H9 (cell line): Measurements from ENCODE around the gene DTNB. TPM values are rescaled to one million over a fixed set of nuclear protein-coding genes. Genes with fewer than 3 reads are reported as not detected.

Experiments used
- DNase-seq: peaks from one replicate; pipeline ENCODE4 v3.0.0-alpha.2; 2017
- H2AFZ ChIP-seq: one replicate; pipeline ENCODE4 v1.6.1; 2013; ENCODE audit warnings: mild to moderate bottlenecking, low read length, control low read depth, moderate library complexity
- H2AK5ac ChIP-seq: 2 replicates; pipeline ENCODE4 v1.6.1; 2013; ENCODE audit warnings: low read length, control low read depth, mixed read lengths; ENCODE audit not compliant: insufficient read length
- H2BK120ac ChIP-seq: one replicate; pipeline ENCODE4 v1.6.1; 2013; ENCODE audit warnings: low read depth, mild to moderate bottlenecking, low read length, control low read depth, inconsistent platforms; ENCODE audit not compliant: poor library complexity, severe bottlenecking
- H2BK12ac ChIP-seq: 2 replicates; pipeline ENCODE4 v1.6.1; 2013; ENCODE audit warnings: low read length, control low read depth, mixed read lengths, low read depth; ENCODE audit not compliant: insufficient read length
- H2BK15ac ChIP-seq: 2 replicates; pipeline ENCODE4 v1.6.1; 2013; ENCODE audit warnings: low read depth, low read length, control low read depth
- H2BK20ac ChIP-seq: one replicate; pipeline ENCODE4 v1.6.1; 2013; ENCODE audit warnings: low read depth, mild to moderate bottlenecking, low read length, control low read depth, inconsistent platforms; ENCODE audit not compliant: poor library complexity, severe bottlenecking
- H2BK5ac ChIP-seq: 2 replicates; pipeline ENCODE4 v1.6.1; 2013; ENCODE audit warnings: low read length, control low read depth, mixed read lengths; ENCODE audit not compliant: insufficient read length
- H3K14ac ChIP-seq: 2 replicates; pipeline ENCODE4 v1.6.1; 2013; ENCODE audit warnings: low read length, control low read depth; ENCODE audit not compliant: insufficient read depth
- H3K18ac ChIP-seq: 2 replicates; pipeline ENCODE4 v1.6.1; 2013; ENCODE audit warnings: low read depth, mild to moderate bottlenecking, mixed read lengths, low read length, control low read depth; ENCODE audit not compliant: insufficient read length
- H3K23ac ChIP-seq: 2 replicates; pipeline ENCODE4 v1.6.1; 2013; ENCODE audit warnings: low read length, control low read depth, mixed read lengths, low read depth; ENCODE audit not compliant: insufficient read length
- H3K23me2 ChIP-seq: 2 replicates; pipeline ENCODE4 v1.6.1; 2013; ENCODE audit warnings: low read depth, mild to moderate bottlenecking, mixed read lengths, low read length, control low read depth; ENCODE audit not compliant: insufficient read length, poor library complexity, severe bottlenecking
- H3K27ac ChIP-seq: 2 replicates; pipeline ENCODE4 v1.5.1; 2013; ENCODE audit warnings: low read length, control low read depth, mixed read lengths, low read depth; ENCODE audit not compliant: insufficient read length
- H3K27me3 ChIP-seq: 2 replicates; pipeline ENCODE4 v1.6.1; 2013; ENCODE audit warnings: low read length, control low read depth, inconsistent platforms; ENCODE audit not compliant: insufficient read depth
- H3K4ac ChIP-seq: 2 replicates; pipeline ENCODE4 v1.6.1; 2013; ENCODE audit warnings: low read depth, mild to moderate bottlenecking, control low read depth, inconsistent platforms, low read length, moderate library complexity
- H3K4me1 ChIP-seq: 2 replicates; pipeline ENCODE4 v1.6.1; 2013; ENCODE audit warnings: low read length, control low read depth, inconsistent platforms; ENCODE audit not compliant: insufficient read depth
- H3K4me2 ChIP-seq: 2 replicates; pipeline ENCODE4 v1.6.1; 2013; ENCODE audit warnings: low read length, control low read depth, mixed read lengths; ENCODE audit not compliant: insufficient read length, insufficient read depth
- H3K56ac ChIP-seq: 2 replicates; pipeline ENCODE4 v1.6.1; 2013; ENCODE audit warnings: low read depth, mild to moderate bottlenecking, mixed read lengths, low read length, control low read depth; ENCODE audit not compliant: insufficient read length
- H3K79me1 ChIP-seq: 2 replicates; pipeline ENCODE4 v1.6.1; 2013; ENCODE audit warnings: low read depth, mild to moderate bottlenecking, moderate library complexity, low read length, control low read depth, inconsistent platforms; ENCODE audit not compliant: insufficient read depth, poor library complexity, severe bottlenecking
- H3K79me2 ChIP-seq: 2 replicates; pipeline ENCODE4 v1.6.1; 2013; ENCODE audit warnings: low read length, control low read depth, inconsistent platforms; ENCODE audit not compliant: insufficient read depth
- H3K9ac ChIP-seq: 2 replicates; pipeline ENCODE4 v1.6.1; 2013; ENCODE audit warnings: low read length, control low read depth, mixed read lengths; ENCODE audit not compliant: insufficient read length; ENCODE audit errors: extremely low read depth
- H3K9me3 ChIP-seq: one replicate; pipeline ENCODE4 v1.6.1; 2013; ENCODE audit warnings: low read depth, low read length, inconsistent platforms; ENCODE audit not compliant: control insufficient read depth
- H3T11ph ChIP-seq: one replicate; pipeline ENCODE4 v1.6.1; 2013; ENCODE audit warnings: mild to moderate bottlenecking, low read length, control low read depth, inconsistent platforms
- H4K20me1 ChIP-seq: one replicate; pipeline ENCODE4 v1.6.1; 2013; ENCODE audit not compliant: control insufficient read depth, insufficient read length, insufficient read depth
- H4K5ac ChIP-seq: 2 replicates; pipeline ENCODE4 v1.6.1; 2013; ENCODE audit warnings: low read depth, mild to moderate bottlenecking, mixed read lengths, low read length, control low read depth; ENCODE audit not compliant: insufficient read length
- H4K8ac ChIP-seq: replicated peaks from 2 replicates; pipeline ENCODE4 v1.6.1; 2013; ENCODE audit warnings: low read length, control low read depth, mixed read lengths, low read depth; ENCODE audit not compliant: insufficient read length
- H4K91ac ChIP-seq: 2 replicates; pipeline ENCODE4 v1.6.1; 2013; ENCODE audit warnings: low read depth, mild to moderate bottlenecking, moderate library complexity, mixed read lengths, low read length, control low read depth; ENCODE audit not compliant: insufficient read length
- H3K27ac Mint-ChIP-seq, 3 experiments: 2 replicates in 2 of 3; 3 replicates in 1 of 3; pipeline ENCODE4 v1.8.0; 2020 to 2021; ENCODE audit warnings: mixed read lengths in 3 of 3, mild to moderate bottlenecking in 1 of 3, moderate library complexity in 1 of 3
- H3K27me3 Mint-ChIP-seq: 2 replicates; pipeline ENCODE4 v1.8.0; 2021; ENCODE audit warnings: low read depth, mild to moderate bottlenecking, moderate library complexity, mixed read lengths
- H3K36me3 Mint-ChIP-seq, 3 experiments: 2 replicates in 2 of 3; 3 replicates in 1 of 3; pipeline ENCODE4 v1.8.0; 2020 to 2021; ENCODE audit warnings: low read depth in 3 of 3, mixed read lengths in 3 of 3; ENCODE audit not compliant: insufficient read depth in 1 of 3
- H3K4me1 Mint-ChIP-seq, 2 experiments: 2 replicates each; pipeline ENCODE4 v1.8.0; 2020; ENCODE audit warnings: mixed read lengths in 2 of 2
- H3K4me3 Mint-ChIP-seq, 2 experiments: 2 replicates in 1 of 2; 3 replicates in 1 of 2; pipeline ENCODE4 v1.8.0; 2020 to 2021; ENCODE audit warnings: mild to moderate bottlenecking in 2 of 2, mixed read lengths in 2 of 2, moderate library complexity in 1 of 2
- H3K9me3 Mint-ChIP-seq, 2 experiments: 2 replicates in 1 of 2; 3 replicates in 1 of 2; pipeline ENCODE4 v1.8.0; 2020; ENCODE audit warnings: mild to moderate bottlenecking in 2 of 2, mixed read lengths in 2 of 2, moderate library complexity in 1 of 2
- CTCF ChIP-seq: fragments of 200-600 bp; sonication (generic); conservative IDR thresholded peaks from 3 replicates; pipeline ENCODE4 v1.8.0; 2021; ENCODE audit warnings: antibody characterized with exemption, mild to moderate bottlenecking
- WGBS: extraction: QIAGEN DNeasy Blood & Tissue Kit; methylation state at CpG from one replicate; pipeline ENCODE4 v1.1.7; 2013; ENCODE audit warnings: missing lambda C conversion rate, low lambda C conversion rate, mixed read lengths; ENCODE audit not compliant: insufficient read length; ENCODE audit errors: extremely low coverage; 5-methylcytosine and 5-hydroxymethylcytosine counted together
- total RNA-seq: library from RNA; stranded (reverse); gene quantifications from 2 replicates; pipeline ENCODE4 v1.2.1, GENCODE V29; 2021

Gene DTNB
- total RNA-seq, 1 experiment from 2014 or later: 26.7 TPM

GRCh38 chr2:25337891-25338290 is 335.5 kb downstream of the DTNB start:
- Histone ChIP-seq H3K27ac (no peak overlapping the region), H2AFZ (no peak overlapping the region), H3K56ac (no peak overlapping the region), H3K4me1 (peaks cover 15% of the 10 kb centered on the region; the same call in 1 of the 2 replicates), H3K9me3 (no peaks in the 10 kb centered on the region), H4K20me1 (no peaks in the 10 kb centered on the region), H4K8ac (no peak overlapping the region), H3K23ac (no peak overlapping the region), H2BK120ac (no peak overlapping the region), H3K18ac (no peak overlapping the region), H3K9ac (no peak overlapping the region), H2BK5ac (no peak overlapping the region), H2BK15ac (no peak overlapping the region), H2BK20ac (no peak overlapping the region), H3K4me2 (no peak overlapping the region), H3K79me1 (no peaks in the 10 kb centered on the region), H4K91ac (no peak overlapping the region), H4K5ac (no peak overlapping the region), H3T11ph (no peak overlapping the region), H3K27me3 (no peaks in the 10 kb centered on the region), H3K79me2 (no peaks in the 10 kb centered on the region), H3K23me2 (peaks cover 6% of the 10 kb centered on the region), H2AK5ac (no peak overlapping the region), H2BK12ac (no peak overlapping the region), H3K14ac (no peak overlapping the region; the same call in 1 of the 2 replicates), H3K4ac (no peak overlapping the region)
- no peak for TF ChIP-seq CTCF
- Mint-ChIP-seq H3K4me3 (no peak overlapping the region), H3K27ac (no peak overlapping the region), H3K27me3 (peaks cover 4% of the 10 kb centered on the region), H3K9me3 (no peaks in the 10 kb centered on the region), H3K36me3 (no peaks in the 10 kb centered on the region; a peak in 1 of 7 replicates), H3K4me1 (peaks cover 56 to 69% of the 10 kb centered on the region in 2 experiments)
- no peak for DNase-seq
- WGBS: no CpG with 5 or more reads among the region's 7 CpGs
